Panc1 (cell line): ENCODE measurements around the gene VPS33B.
"Not testable (repeated sequence)": the region's sequence is repeated elsewhere in the genome, so short reads cannot be mapped to it uniquely, and the experiment has no call there.

ENCODE experiments used
- POLR2AphosphoS5 ChIP-seq: IDR thresholded peaks from 2 replicates; pipeline ENCODE4 v1.6.1; 2012; ENCODE audit warnings: mild to moderate bottlenecking, low read depth, low read length, moderate library complexity
- TF ChIP-seq, protein P1 (sequence below): fragments of 450-650 bp; IDR thresholded peaks from 2 replicates; pipeline ENCODE4 v1.5.1; 2017; ENCODE audit warnings: mild to moderate bottlenecking

- TF ChIP-seq, protein P1, sequence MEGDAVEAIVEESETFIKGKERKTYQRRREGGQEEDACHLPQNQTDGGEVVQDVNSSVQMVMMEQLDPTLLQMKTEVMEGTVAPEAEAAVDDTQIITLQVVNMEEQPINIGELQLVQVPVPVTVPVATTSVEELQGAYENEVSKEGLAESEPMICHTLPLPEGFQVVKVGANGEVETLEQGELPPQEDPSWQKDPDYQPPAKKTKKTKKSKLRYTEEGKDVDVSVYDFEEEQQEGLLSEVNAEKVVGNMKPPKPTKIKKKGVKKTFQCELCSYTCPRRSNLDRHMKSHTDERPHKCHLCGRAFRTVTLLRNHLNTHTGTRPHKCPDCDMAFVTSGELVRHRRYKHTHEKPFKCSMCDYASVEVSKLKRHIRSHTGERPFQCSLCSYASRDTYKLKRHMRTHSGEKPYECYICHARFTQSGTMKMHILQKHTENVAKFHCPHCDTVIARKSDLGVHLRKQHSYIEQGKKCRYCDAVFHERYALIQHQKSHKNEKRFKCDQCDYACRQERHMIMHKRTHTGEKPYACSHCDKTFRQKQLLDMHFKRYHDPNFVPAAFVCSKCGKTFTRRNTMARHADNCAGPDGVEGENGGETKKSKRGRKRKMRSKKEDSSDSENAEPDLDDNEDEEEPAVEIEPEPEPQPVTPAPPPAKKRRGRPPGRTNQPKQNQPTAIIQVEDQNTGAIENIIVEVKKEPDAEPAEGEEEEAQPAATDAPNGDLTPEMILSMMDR, result not testable (repeated sequence)
- TF ChIP-seq POLR2AphosphoS5, result not testable (repeated sequence)
These were observed 23.7 kb upstream of the VPS33B start for GRCh38 chr15:91046056-91046455.
